ENCODE data around the gene TMPRSS4. TPM values are rescaled to one million over a fixed set of nuclear protein-coding genes. Genes with fewer than 3 reads are reported as not detected.

Gene TMPRSS4
- total and polyA plus RNA-seq, 2 donors (not counting 1 experiment from before 2014, with no cell fraction given), result not detected

DNA sequence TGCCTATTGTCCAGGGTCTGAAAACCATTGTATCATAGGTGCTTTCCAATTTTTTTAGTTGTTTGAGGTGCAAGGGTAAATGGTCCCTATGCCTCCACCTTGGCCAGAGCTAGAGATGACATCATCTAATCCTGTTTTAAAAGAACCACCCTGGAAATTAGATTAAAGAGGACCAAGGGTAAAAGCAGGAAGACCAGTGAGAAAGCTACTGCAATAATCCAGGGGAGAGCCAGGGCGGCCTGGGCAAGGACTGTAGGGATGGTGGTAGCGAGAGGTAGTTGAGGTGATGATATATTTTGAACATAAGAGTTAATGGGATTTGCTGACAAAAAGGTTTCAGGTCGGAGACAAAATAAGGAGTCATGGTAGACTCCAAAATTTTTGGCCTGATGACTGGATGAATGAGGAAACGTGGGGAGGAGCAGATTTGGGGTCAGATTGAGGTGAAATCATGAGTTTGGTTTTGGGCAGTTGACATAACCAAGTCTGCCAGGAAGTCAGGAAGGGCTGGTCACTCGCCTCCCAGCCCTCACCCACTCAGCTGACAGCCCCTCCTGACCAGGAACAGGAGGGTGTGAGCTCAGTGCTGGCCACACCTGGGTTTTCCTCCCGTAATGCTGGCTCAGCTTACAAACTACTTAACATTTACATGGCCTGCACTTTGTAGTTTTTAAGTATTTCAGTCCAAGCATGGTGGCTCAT lies 52.7 kb downstream of the TMPRSS4 start:
- Mint-ChIP-seq H3K4me3 (no peak overlapping the region), H3K27ac (no peak overlapping the region), H3K27me3 (peaks cover 25% of the 10 kb centered on the region), H3K4me1 (no peaks in the 10 kb centered on the region), H3K9me3 (ENCODE audit: insufficient read depth) (no peaks in the 10 kb centered on the region)
- Histone ChIP-seq H3K79me2 (ENCODE audit: control insufficient read depth, insufficient read depth, low read length) (no peaks in the 10 kb centered on the region), H2AFZ (ENCODE audit: insufficient read depth, low read depth, low read length, poor library complexity, severe bottlenecking) (no peak overlapping the region), H3K27ac (ENCODE audit: low read length in 2 of 2) (no peak overlapping the region), H3K9ac (ENCODE audit: low read length) (no peak overlapping the region), H3K9me3 (ENCODE audit: control extremely low read depth in 1 of 3, control insufficient read depth in 2 of 3, insufficient read depth in 1 of 3, low read length in 2 of 3) (no peaks in the 10 kb centered on the region), H4K20me1 (ENCODE audit: control insufficient read depth, insufficient read depth, low read length, poor library complexity, severe bottlenecking) (no peaks in the 10 kb centered on the region), H3K4me3 (ENCODE audit: control extremely low read depth in 1 of 5, extremely low read depth in 1 of 5, insufficient read depth in 1 of 5, low read depth in 2 of 5, low read length in 4 of 5) (no peak overlapping the region), H3K4me1 (ENCODE audit: control insufficient read depth in 2 of 2, insufficient read depth in 2 of 2, low read length in 2 of 2) (no peaks in the 10 kb centered on the region), H3K4me2 (replicated peaks; ENCODE audit: low read depth, low read length, poor library complexity, severe bottlenecking) (no peak overlapping the region), H3K36me3 (replicated peaks in 1 of 2; ENCODE audit: control extremely low read depth in 1 of 2, control insufficient read depth in 1 of 2, extremely low read depth in 1 of 2, insufficient read depth in 2 of 2, low read length in 1 of 2) (no peaks in the 10 kb centered on the region), H3K27me3 (replicated peaks in 1 of 4; ENCODE audit: control extremely low read depth in 1 of 4, control insufficient read depth in 3 of 4, insufficient read depth in 4 of 4, low read length in 3 of 4) (peaks cover 0 to 12% (median 0%) of the 10 kb centered on the region in 4 experiments)
- TF ChIP-seq, protein P1, sequence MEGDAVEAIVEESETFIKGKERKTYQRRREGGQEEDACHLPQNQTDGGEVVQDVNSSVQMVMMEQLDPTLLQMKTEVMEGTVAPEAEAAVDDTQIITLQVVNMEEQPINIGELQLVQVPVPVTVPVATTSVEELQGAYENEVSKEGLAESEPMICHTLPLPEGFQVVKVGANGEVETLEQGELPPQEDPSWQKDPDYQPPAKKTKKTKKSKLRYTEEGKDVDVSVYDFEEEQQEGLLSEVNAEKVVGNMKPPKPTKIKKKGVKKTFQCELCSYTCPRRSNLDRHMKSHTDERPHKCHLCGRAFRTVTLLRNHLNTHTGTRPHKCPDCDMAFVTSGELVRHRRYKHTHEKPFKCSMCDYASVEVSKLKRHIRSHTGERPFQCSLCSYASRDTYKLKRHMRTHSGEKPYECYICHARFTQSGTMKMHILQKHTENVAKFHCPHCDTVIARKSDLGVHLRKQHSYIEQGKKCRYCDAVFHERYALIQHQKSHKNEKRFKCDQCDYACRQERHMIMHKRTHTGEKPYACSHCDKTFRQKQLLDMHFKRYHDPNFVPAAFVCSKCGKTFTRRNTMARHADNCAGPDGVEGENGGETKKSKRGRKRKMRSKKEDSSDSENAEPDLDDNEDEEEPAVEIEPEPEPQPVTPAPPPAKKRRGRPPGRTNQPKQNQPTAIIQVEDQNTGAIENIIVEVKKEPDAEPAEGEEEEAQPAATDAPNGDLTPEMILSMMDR (IDR thresholded peaks at IDR 0.05), result no peak
- no peak for TF ChIP-seq EZH2 (IDR thresholded peaks at IDR 0.05; ENCODE audit: borderline replicate concordance, insufficient read depth, low read depth, low read length, poor library complexity, severe bottlenecking)
- no peak for ATAC-seq (ENCODE audit: low read depth)
- no peak for DNase-seq
- intact Hi-C loops (cut with micrococcal nuclease), result no loop called here
- ChIA-PET CTCF (no interaction called here), POLR2A (no interaction called here)
- WGBS (ENCODE audit: insufficient coverage), result 88% methylated on average over 6 of the region's 6 CpGs

DNA sequence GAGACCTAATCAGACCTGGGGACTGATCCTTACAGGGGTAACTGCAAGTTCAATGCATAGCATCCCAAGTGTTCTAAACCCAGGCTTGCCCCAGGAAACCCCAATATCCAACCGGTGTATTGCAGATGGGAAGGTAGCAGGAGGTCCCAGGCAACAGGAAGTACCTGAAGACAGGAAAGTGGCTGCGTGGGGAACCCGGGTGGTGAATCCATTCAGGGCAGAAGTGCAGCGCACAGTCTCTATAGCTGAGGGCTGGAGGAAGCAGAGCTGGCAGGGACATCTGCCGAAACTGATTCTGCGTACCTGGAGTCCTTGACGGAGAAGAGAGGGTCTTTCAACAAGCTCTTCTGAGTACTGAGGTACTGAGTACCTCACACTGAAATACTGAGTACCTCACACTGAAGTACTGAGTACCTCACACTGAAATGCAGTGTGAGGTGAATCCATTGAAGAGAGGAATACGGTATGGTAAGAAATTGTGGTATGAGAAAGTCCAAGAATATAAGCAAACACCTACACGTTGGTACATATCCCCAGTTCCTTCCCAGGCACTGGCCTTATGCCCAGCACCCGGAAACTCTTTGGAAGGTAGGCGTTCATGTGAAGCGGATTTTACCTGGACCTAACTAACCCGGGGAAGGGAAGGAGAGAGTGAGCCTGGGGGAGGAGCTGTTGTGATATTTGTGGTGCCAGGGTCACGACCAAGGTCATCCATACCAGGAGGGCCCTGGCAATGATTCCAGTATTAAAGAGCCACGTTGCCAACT lies 55.7 kb downstream of the TMPRSS4 start:
- H2AFZ ChIP-seq (ENCODE audit: insufficient read depth, low read depth, low read length, poor library complexity, severe bottlenecking), result no peak overlapping the region
- H3K4me3 ChIP-seq (ENCODE audit: control extremely low read depth in 1 of 5, extremely low read depth in 1 of 5, insufficient read depth in 1 of 5, low read depth in 2 of 5, low read length in 4 of 5), result no peak overlapping the region
- no peak overlapping the region for H3K9ac ChIP-seq (ENCODE audit: low read length)
- no peaks in the 10 kb centered on the region for H3K4me1 Mint-ChIP-seq
- no peak overlapping the region for H3K4me2 ChIP-seq (replicated peaks; ENCODE audit: low read depth, low read length, poor library complexity, severe bottlenecking)
- H3K4me1 ChIP-seq (ENCODE audit: control insufficient read depth in 2 of 2, insufficient read depth in 2 of 2, low read length in 2 of 2), result no peaks in the 10 kb centered on the region
- no peak overlapping the region for H3K27ac Mint-ChIP-seq
- DNase-seq, result no peak
- POLR2A ChIA-PET, result no interaction called here
- H3K9me3 ChIP-seq (ENCODE audit: control extremely low read depth in 1 of 3, control insufficient read depth in 2 of 3, insufficient read depth in 1 of 3, low read length in 2 of 3), result no peaks in the 10 kb centered on the region
- intact Hi-C loops (cut with micrococcal nuclease), result no loop called here
- H3K79me2 ChIP-seq (ENCODE audit: control insufficient read depth, insufficient read depth, low read length), result no peaks in the 10 kb centered on the region
- no peak overlapping the region for H3K27ac ChIP-seq (ENCODE audit: low read length in 2 of 2)
- peaks cover 31% of the 10 kb centered on the region for H3K27me3 Mint-ChIP-seq
- H3K4me3 Mint-ChIP-seq, result no peak overlapping the region
- no peaks in the 10 kb centered on the region for H3K9me3 Mint-ChIP-seq (ENCODE audit: insufficient read depth)
- H3K36me3 ChIP-seq (replicated peaks in 1 of 2; ENCODE audit: control extremely low read depth in 1 of 2, control insufficient read depth in 1 of 2, extremely low read depth in 1 of 2, insufficient read depth in 2 of 2, low read length in 1 of 2), result no peaks in the 10 kb centered on the region
- ATAC-seq (ENCODE audit: low read depth), result no peak
- CTCF ChIA-PET, result interaction anchor here (1.3 kb wide), 1 partner anchor 39 kb away, joined by 5 read pairs; no protein-coding TSS in a partner anchor
- peaks cover 0 to 12% (median 2%) of the 10 kb centered on the region in 4 experiments for H3K27me3 ChIP-seq (replicated peaks in 1 of 4; ENCODE audit: control extremely low read depth in 1 of 4, control insufficient read depth in 3 of 4, insufficient read depth in 4 of 4, low read length in 3 of 4)
- TF ChIP-seq, protein P1 (IDR thresholded peaks at IDR 0.05), result no peak
- 90% methylated on average over 9 of the region's 15 CpGs for WGBS (ENCODE audit: insufficient coverage)
- H4K20me1 ChIP-seq (ENCODE audit: control insufficient read depth, insufficient read depth, low read length, poor library complexity, severe bottlenecking), result no peaks in the 10 kb centered on the region

Measured in B cell (primary cell).